Measurements from ENCODE around the gene YPEL4. TPM values are rescaled to one million over a fixed set of nuclear protein-coding genes. Genes with fewer than 3 reads are reported as not detected.

YPEL4 gene
- total RNA-seq, 1 experiment from 2014 or later: not detected

GRCh38 chr11:57596266-57596885 is 53.3 kb downstream of the YPEL4 start:
- DNase-seq (ENCODE audit: low read depth, low spot score) (no peak), ATAC-seq (no peak)
- TF ChIP-seq SIN3A (IDR thresholded peaks at IDR 0.05; ENCODE audit: borderline replicate concordance, insufficient read depth, low read depth, low read length) (no peak), TCF7L2 (IDR thresholded peaks at IDR 0.05; ENCODE audit: low read depth, low read length) (no peak), CTCF (IDR thresholded peaks at IDR 0.05) (no peak), POLR2AphosphoS5 (IDR thresholded peaks at IDR 0.05; ENCODE audit: low read depth, low read length) (no peak), REST (IDR thresholded peaks at IDR 0.05; ENCODE audit: insufficient read depth in 1 of 2, low read depth in 2 of 2, low read length in 1 of 2) (no peak)
- in situ Hi-C loops (cut with HindIII; ENCODE audit: low pct_unique_long_range_greater_than_20kb, low sequenced_read_pairs) (no loop called here), intact Hi-C loops (cut with micrococcal nuclease; ENCODE audit: unreplicated experiment) (no loop called here)
- H3K4me3 ChIP-seq (ENCODE audit: low read depth in 2 of 2, low read length in 2 of 2): no peak overlapping the region
- H3K4me1 ChIP-seq (ENCODE audit: control insufficient read depth, insufficient read depth, low read length): no peaks in the 10 kb centered on the region
- BruUV-seq (replicated peaks): no TSS peak
- ChIA-PET CTCF (interaction anchor here (0.7 kb wide), 1 partner anchor 16 kb away, joined by 5 read pairs; no protein-coding TSS in a partner anchor), POLR2A (interaction anchor here (0.6 kb wide), 1 partner anchor 51 kb away, joined by 3 read pairs; no protein-coding TSS in a partner anchor)
- H3K27me3 ChIP-seq (ENCODE audit: control insufficient read depth, insufficient read depth, low read length): no peaks in the 10 kb centered on the region
- no peaks in the 10 kb centered on the region for H3K36me3 ChIP-seq (ENCODE audit: control insufficient read depth, insufficient read depth, low read length)
- H3K9me3 ChIP-seq (ENCODE audit: control insufficient read depth, insufficient read depth, low read depth, low read length): no peaks in the 10 kb centered on the region
- H3K27ac ChIP-seq (ENCODE audit: low read length): no peak overlapping the region

Small RNAs within 50 kb of the gene (microRNA-seq; reads per million reads assigned to microRNA genes)
- gene MIR130A (ENCODE audit: unreplicated experiment): 3,952 reads per million, percentile 89 among the genes with 10 or more reads in this experiment

Other genes starting within 250 kb of the YPEL4 start
- gene SLC43A3, start 222.8 kb downstream of the YPEL4 start, total RNA-seq (2021; ENCODE audit: unreplicated experiment): 8.6 TPM
- 0.90 TPM for gene RTN4RL2, start 189.4 kb downstream of the YPEL4 start, total RNA-seq (2021; ENCODE audit: unreplicated experiment)
- gene SLC43A1, start 134.2 kb downstream of the YPEL4 start, total RNA-seq (2021; ENCODE audit: unreplicated experiment): 2.0 TPM
- 152 TPM for gene TIMM10, start 119.2 kb downstream of the YPEL4 start, total RNA-seq (2021; ENCODE audit: unreplicated experiment)
- gene SMTNL1, start 112.3 kb downstream of the YPEL4 start, total RNA-seq (2021; ENCODE audit: unreplicated experiment): not detected
- gene UBE2L6, start 82.2 kb downstream of the YPEL4 start, total RNA-seq (2021; ENCODE audit: unreplicated experiment): 19.1 TPM
- 1.3 TPM for gene SERPING1, start 52.2 kb downstream of the YPEL4 start, total RNA-seq (2021; ENCODE audit: unreplicated experiment)
- gene CLP1, start 7.8 kb upstream of the YPEL4 start, total RNA-seq (2021; ENCODE audit: unreplicated experiment): 17.7 TPM
- gene ZDHHC5, start 18.2 kb upstream of the YPEL4 start, total RNA-seq (2021; ENCODE audit: unreplicated experiment): 80.6 TPM
- gene MED19, start 62.3 kb upstream of the YPEL4 start, total RNA-seq (2021; ENCODE audit: unreplicated experiment): 29.7 TPM
- gene TMX2, start 62.7 kb upstream of the YPEL4 start, total RNA-seq (2021; ENCODE audit: unreplicated experiment): 151 TPM
- gene SELENOH, start 91.6 kb upstream of the YPEL4 start, total RNA-seq (2021; ENCODE audit: unreplicated experiment): 112 TPM
- gene BTBD18, start 101.9 kb upstream of the YPEL4 start, total RNA-seq (2021; ENCODE audit: unreplicated experiment): not detected
- 189 TPM for gene CTNND1, start 111.9 kb upstream of the YPEL4 start, total RNA-seq (2021; ENCODE audit: unreplicated experiment)